HL-60/S4 treated with phorbol 12-myristate 13-acetate at 8.2 ng/mL for 4 days and 3 days (cell line): ENCODE results near the gene PPP1R1C.
"Not testable (repeated sequence)": the region's sequence is repeated elsewhere in the genome, so short reads cannot be mapped to it uniquely, and the experiment has no call there.

ENCODE experiments used
- in situ Hi-C: fragments of 300-500 bp; cut with MboI; formaldehyde crosslinking; loops from 2 replicates; pipeline ENCODE4 v1.15.0; 2022; ENCODE audit warnings: low sequenced_read_pairs

Gene PPP1R1C, protein sequence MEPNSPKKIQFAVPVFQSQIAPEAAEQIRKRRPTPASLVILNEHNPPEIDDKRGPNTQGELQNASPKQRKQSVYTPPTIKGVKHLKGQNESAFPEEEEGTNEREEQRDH

DNA sequence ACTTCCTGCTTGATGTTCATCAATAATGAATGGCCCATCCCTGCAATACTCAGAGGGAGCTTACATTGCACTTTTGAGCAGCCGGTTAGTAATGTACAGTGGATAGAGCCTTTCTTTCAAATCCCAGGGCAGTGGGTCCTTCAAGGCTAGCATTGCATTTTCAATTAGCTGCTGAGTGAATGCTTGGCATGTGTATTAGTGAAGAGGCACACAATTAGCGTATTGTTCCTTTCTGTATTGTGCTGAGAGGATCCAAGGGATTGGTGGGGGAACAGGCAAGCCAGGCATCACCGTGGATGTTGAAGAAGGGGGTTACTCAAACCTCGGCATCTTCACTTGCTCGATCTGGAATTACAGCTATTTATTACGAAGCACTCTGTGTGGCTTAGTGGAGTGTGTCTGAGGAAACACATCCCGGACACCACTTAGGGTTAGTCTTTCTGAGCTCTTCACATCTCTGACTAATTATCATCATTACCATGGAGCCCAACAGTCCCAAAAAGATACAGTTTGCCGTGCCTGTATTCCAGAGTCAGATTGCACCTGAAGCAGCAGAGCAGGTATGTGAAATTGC is at the start of gene PPP1R1C:
TSS of gene PPP1R1C (plus strand) at position 222 of the 574 bp plus-strand sequence. CDS start at position 480, 258 bp downstream.
- in situ Hi-C loops = no loop called here

DNA sequence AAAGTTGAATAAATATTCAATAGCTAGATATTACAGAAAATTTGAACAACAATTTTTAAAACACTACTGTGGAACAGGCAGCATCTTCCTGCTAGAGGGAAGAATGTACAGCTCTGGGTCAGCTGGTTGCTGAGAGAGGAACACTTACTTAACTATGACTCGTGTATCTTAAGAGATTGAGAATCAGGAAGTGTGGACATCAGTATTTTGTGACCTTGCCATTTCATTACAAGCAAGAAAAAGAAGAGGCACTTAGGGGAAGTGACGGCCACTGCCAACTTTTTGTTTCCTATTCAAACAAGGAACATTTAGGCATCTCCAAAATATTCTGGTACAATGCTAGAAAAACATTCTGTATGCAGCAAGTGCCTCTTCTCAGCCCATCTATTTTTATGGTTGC is 48.2 kb upstream of the PPP1R1C start:
- in situ Hi-C loops = no loop called here

GRCh38 chr2:181943411-181944124 is 42.1 kb upstream of the PPP1R1C start:
- in situ Hi-C loops = no loop called here

DNA sequence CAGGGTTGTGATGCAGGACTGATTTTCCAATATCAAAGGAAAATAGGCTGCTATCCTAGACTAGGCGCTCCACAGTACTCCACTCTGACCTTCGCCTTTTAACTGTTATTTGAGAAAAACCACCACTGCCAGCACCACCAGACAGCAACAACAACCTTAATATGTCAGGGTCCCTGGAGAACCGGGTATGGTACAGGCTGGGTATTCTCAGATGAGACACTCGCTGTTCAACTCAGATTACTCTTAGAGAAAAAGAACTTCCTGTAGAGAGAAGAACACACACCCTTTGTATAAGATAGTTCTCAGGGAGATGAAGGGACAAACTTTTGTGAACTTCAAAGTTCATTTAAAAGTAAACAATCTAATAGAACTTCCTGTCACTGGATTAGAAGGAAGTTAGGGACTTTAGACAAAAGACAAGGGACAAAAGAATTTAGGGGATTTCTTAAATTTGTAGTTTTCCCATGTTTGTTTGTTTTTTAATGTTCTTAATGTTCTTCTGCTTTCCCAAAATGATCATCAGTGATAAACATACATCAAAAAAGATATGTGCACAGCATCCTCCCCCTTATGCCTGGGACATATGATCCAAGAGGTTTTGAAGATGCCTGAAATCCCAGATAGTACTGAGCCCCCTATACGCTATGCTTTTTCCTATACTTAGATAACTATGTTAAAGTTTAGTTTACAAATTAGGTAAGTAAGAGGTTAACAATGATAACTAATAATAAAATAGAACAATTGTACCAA is 41.3 kb upstream of the PPP1R1C start:
- in situ Hi-C loops = no loop called here

- in situ Hi-C loops = no loop called here
Measured at GRCh38 chr2:181944914-181945291, 40.8 kb upstream of the PPP1R1C start.

DNA sequence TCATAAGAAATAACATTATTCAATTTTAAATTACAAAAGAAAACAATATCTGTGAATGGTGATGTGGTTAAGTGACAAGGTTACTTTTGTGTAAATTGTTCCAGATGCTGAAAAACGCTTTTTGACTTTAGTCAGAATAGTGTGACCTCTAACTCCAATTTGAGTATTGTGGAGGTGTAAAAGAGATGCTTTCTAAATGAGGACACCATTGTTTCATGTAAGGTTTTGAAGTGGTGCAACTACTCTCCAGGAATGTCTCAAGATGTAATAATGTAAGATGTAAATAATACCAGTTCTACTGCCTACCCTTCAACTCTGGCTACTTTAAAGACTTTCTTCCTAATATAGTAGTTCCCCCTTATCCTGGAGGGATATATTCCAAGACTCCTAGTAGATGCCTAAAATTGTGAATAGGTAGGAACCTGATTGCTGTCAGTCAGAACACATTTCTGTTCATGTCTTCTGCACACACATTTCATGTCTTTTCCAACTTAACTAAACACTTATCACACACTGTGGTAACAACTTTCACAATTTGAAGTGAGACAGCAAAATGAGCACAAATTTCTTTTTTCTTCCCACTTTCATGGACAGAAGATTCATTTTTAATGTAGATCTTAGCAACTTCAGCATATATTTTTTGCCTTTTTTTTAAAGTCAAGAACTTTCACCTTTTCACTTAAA is 39.1 kb upstream of the PPP1R1C start:
- in situ Hi-C loops = no loop called here

- in situ Hi-C loops = no loop called here
Measured at GRCh38 chr2:181947273-181947672, 38.4 kb upstream of the PPP1R1C start.

- in situ Hi-C loops = no loop called here
Measured at GRCh38 chr2:181948227-181948626, 37.4 kb upstream of the PPP1R1C start.

GRCh38 chr2:181949047-181949446 is 36.6 kb upstream of the PPP1R1C start:
- in situ Hi-C loops = no loop called here

- in situ Hi-C loops = no loop called here
Measured at GRCh38 chr2:181952404-181953226, 33.0 kb upstream of the PPP1R1C start.

GRCh38 chr2:181953881-181954537 is 31.6 kb upstream of the PPP1R1C start:
- in situ Hi-C loops = no loop called here

GRCh38 chr2:181954538-181954883 is 31.1 kb upstream of the PPP1R1C start:
- in situ Hi-C loops = no loop called here

- in situ Hi-C loops = no loop called here
Measured at GRCh38 chr2:181955010-181955409, 30.6 kb upstream of the PPP1R1C start.

- in situ Hi-C loops = not testable (repeated sequence)
Measured at GRCh38 chr2:181955866-181956265, 29.8 kb upstream of the PPP1R1C start.

- in situ Hi-C loops = no loop called here
Measured at GRCh38 chr2:181957668-181958067, 28.0 kb upstream of the PPP1R1C start.

- in situ Hi-C loops = no loop called here
Measured at GRCh38 chr2:181958726-181959125, 26.9 kb upstream of the PPP1R1C start.

DNA sequence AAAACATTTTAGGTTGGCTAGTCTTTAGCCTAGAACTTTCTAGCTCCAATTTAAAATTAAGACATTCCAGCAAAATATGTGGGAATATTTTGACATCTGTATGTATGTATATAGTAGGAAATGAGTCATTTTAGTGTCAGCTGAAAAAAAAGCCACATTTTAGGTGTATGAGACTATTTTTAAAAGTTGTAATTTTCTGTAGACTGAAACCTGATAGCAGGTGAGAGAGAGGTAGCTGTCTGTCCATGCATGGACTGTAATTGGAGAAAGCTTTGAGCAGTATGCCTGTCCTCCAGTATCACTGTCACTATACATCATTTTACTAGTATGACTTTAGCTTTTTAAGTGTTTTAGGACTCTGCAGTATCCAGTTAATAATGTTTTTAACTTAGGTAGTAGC is 26.1 kb upstream of the PPP1R1C start:
- in situ Hi-C loops = no loop called here

GRCh38 chr2:181961167-181961566 is 24.5 kb upstream of the PPP1R1C start:
- in situ Hi-C loops = not testable (repeated sequence)

- in situ Hi-C loops = no loop called here
Measured at GRCh38 chr2:181962142-181962541, 23.5 kb upstream of the PPP1R1C start.
